T-cell (primary cell): ENCODE data around the gene ZC3H7B. TPM values are rescaled to one million over a fixed set of nuclear protein-coding genes. Genes with fewer than 3 reads are reported as not detected.

Experiments used
- ATAC-seq, 4 experiments: fragments of 200-7000 bp in 3 of 4; fragments of 150-1000 bp in 1 of 4; cut with Tn5 transposase; replicated peaks in 1 of 4; 1 replicate in 3 of 4; 2 replicates in 1 of 4; pipeline ENCODE4 v1.10.0; 2021; ENCODE audit warnings: moderate library complexity in 3 of 4, mild to moderate bottlenecking in 2 of 4, moderate number of reproducible peaks in 1 of 4
- CTCF ChIA-PET, 2 donors: fragments of 300-600 bp; sonication (Branson Sonifier 250); formaldehyde crosslinking; loops; one replicate each; lab custom pipeline; 2022; ENCODE audit warnings: antibody characterized with exemption in 2 of 2; lab: Charles Lee
- POLR2A ChIA-PET, 2 donors: fragments of 300-600 bp; sonication (Branson Sonifier 250); formaldehyde crosslinking; loops; one replicate each; lab custom pipeline; 2022; ENCODE audit warnings: antibody characterized with exemption in 2 of 2; lab: Charles Lee
- DNase-seq, 35 experiments: peaks; one replicate each; pipeline versions ENCODE4 v3.0.0 to v3.0.0-alpha.2; 2013 to 2023
- H3K27ac ChIP-seq: one replicate; pipeline ENCODE4 v1.5.1; 2013; ENCODE audit warnings: low read length
- H3K27me3 ChIP-seq, 2 experiments: replicated peaks in 1 of 2; 1 replicate in 1 of 2; 2 replicates in 1 of 2; pipeline versions ENCODE4 v1.6.1 to v1.7.0; 2013; ENCODE audit warnings: low read length in 1 of 2, mixed read lengths in 1 of 2; ENCODE audit not compliant: control insufficient read depth in 2 of 2, insufficient read depth in 2 of 2; ENCODE audit errors: extremely low read depth in 1 of 2
- H3K36me3 ChIP-seq, 2 donors: 1 replicate in 1 of 2; 2 replicates in 1 of 2; pipeline versions ENCODE4 v1.6.1 to v1.7.0; 2013; ENCODE audit warnings: low read length in 1 of 2; ENCODE audit not compliant: control insufficient read depth in 2 of 2, insufficient read depth in 1 of 2; ENCODE audit errors: extremely low read depth in 1 of 2
- H3K4me1 ChIP-seq, 2 experiments: 1 replicate in 1 of 2; 2 replicates in 1 of 2; pipeline versions ENCODE4 v1.6.1 to v1.7.0; 2013; ENCODE audit warnings: low read length in 2 of 2, mixed read lengths in 1 of 2; ENCODE audit not compliant: insufficient read depth in 2 of 2, control insufficient read depth in 1 of 2; ENCODE audit errors: extremely low read depth in 1 of 2
- H3K4me3 ChIP-seq, 2 donors: 1 replicate in 1 of 2; 2 replicates in 1 of 2; pipeline versions ENCODE4 v1.5.1 to v1.7.0; 2013; ENCODE audit warnings: mild to moderate bottlenecking in 2 of 2, low read length in 1 of 2, moderate library complexity in 1 of 2; ENCODE audit not compliant: control insufficient read depth in 1 of 2; ENCODE audit errors: extremely low read depth in 1 of 2
- H3K9me3 ChIP-seq: 2 replicates; pipeline ENCODE4 v1.7.0; 2013
- H3K27ac Mint-ChIP-seq, 2 donors: one replicate each; pipeline ENCODE4 v1.8.0; 2020 to 2021; ENCODE audit warnings: mild to moderate bottlenecking in 2 of 2, mixed read lengths in 2 of 2
- H3K27me3 Mint-ChIP-seq, 2 donors: one replicate each; pipeline ENCODE4 v1.8.0; 2021 to 2022; ENCODE audit warnings: mixed read lengths in 2 of 2
- H3K36me3 Mint-ChIP-seq: one replicate; pipeline ENCODE4 v1.8.0; 2021; ENCODE audit warnings: mixed read lengths
- H3K4me1 Mint-ChIP-seq, 3 donors: one replicate each; pipeline ENCODE4 v1.8.0; 2020 to 2022; ENCODE audit warnings: mixed read lengths in 3 of 3, mild to moderate bottlenecking in 1 of 3
- H3K4me3 Mint-ChIP-seq, 3 donors: one replicate each; pipeline ENCODE4 v1.8.0; 2020 to 2022; ENCODE audit warnings: mild to moderate bottlenecking in 3 of 3, mixed read lengths in 3 of 3, moderate library complexity in 3 of 3
- H3K9me3 Mint-ChIP-seq, 3 donors: one replicate each; pipeline ENCODE4 v1.8.0; 2020 to 2022; ENCODE audit warnings: mixed read lengths in 3 of 3
- WGBS: methylation state at CpG from one replicate; pipeline ENCODE4 v1.1.5; 2013; ENCODE audit warnings: missing lambda C conversion rate; ENCODE audit not compliant: insufficient coverage; 5-methylcytosine and 5-hydroxymethylcytosine counted together
- total RNA-seq, 35 experiments: library from RNA in 6 of 35; stranded (reverse) in 6 of 35; fragments of 120-200 nt in 1 of 35; gene quantifications; one replicate each; pipeline versions ENCODE4 v1.2.1 to v1.2.4 and lab custom pipeline; 2013 to 2026

Gene ZC3H7B
- total RNA-seq, 5 donors from 2014 or later (not counting 1 experiment from before 2014, with no cell fraction given), result 38.5 to 50.3 (median 47.9) TPM

GRCh38 chr22:41344189-41344788 is 43.0 kb downstream of the ZC3H7B start:
- Mint-ChIP-seq H3K4me3 (no peak overlapping the region), H3K27me3 (no peaks in the 10 kb centered on the region), H3K27ac (no peak overlapping the region), H3K4me1 (no peaks in the 10 kb centered on the region), H3K9me3 (no peaks in the 10 kb centered on the region), H3K36me3 (peaks cover 29% of the 10 kb centered on the region)
- H3K4me1 ChIP-seq, result no peaks in the 10 kb centered on the region
- no peak overlapping the region for H3K4me3 ChIP-seq
- POLR2A ChIA-PET, result no interaction called here
- CTCF ChIA-PET, result no interaction called here
- H3K27me3 ChIP-seq, result no peaks in the 10 kb centered on the region
- no peaks in the 10 kb centered on the region for H3K9me3 ChIP-seq
- 97% methylated on average over 7 of the region's 11 CpGs for WGBS
- no peak overlapping the region for H3K27ac ChIP-seq
- ATAC-seq, result no peak
- peaks cover 34 to 86% of the 10 kb centered on the region in 2 donors for H3K36me3 ChIP-seq
- DNase-seq, result no peak

- Mint-ChIP-seq H3K27ac (no peak overlapping the region), H3K4me3 (no peak overlapping the region), H3K9me3 (no peaks in the 10 kb centered on the region), H3K27me3 (no peaks in the 10 kb centered on the region), H3K36me3 (peaks cover 33% of the 10 kb centered on the region), H3K4me1 (no peaks in the 10 kb centered on the region)
- Histone ChIP-seq H3K27ac (no peak overlapping the region), H3K27me3 (no peaks in the 10 kb centered on the region), H3K4me3 (no peak overlapping the region), H3K9me3 (no peaks in the 10 kb centered on the region), H3K36me3 (peaks cover 30 to 88% of the 10 kb centered on the region in 2 donors), H3K4me1 (no peaks in the 10 kb centered on the region)
- CTCF ChIA-PET, result no interaction called here
- WGBS, result 97% methylated on average over 24 of the region's 24 CpGs
- POLR2A ChIA-PET, result no interaction called here
- ATAC-seq (no peak), DNase-seq (no peak)
Observed at GRCh38 chr22:41345807-41346335, 44.5 kb downstream of the ZC3H7B start.

- no peaks in the 10 kb centered on the region for H3K9me3 Mint-ChIP-seq
- no peaks in the 10 kb centered on the region for H3K4me1 ChIP-seq
- H3K27me3 Mint-ChIP-seq, result no peaks in the 10 kb centered on the region
- H3K27me3 ChIP-seq, result no peaks in the 10 kb centered on the region
- no peak overlapping the region for H3K27ac Mint-ChIP-seq
- peaks cover 39% of the 10 kb centered on the region for H3K36me3 Mint-ChIP-seq
- 99% methylated on average over 12 of the region's 18 CpGs for WGBS
- H3K4me1 Mint-ChIP-seq, result no peaks in the 10 kb centered on the region
- H3K36me3 ChIP-seq, result peaks cover 32 to 93% of the 10 kb centered on the region in 2 donors
- DNase-seq, result no peak
- H3K27ac ChIP-seq, result no peak overlapping the region
- ATAC-seq, result no peak
- H3K4me3 ChIP-seq, result no peak overlapping the region
- ChIA-PET POLR2A (no interaction called here), CTCF (interaction anchor here in 1 of 2 donors (0.6 kb wide), 2 partner anchors 246 to 1048 kb away, joined by 5 to 7 read pairs; no protein-coding TSS in a partner anchor)
- H3K4me3 Mint-ChIP-seq, result no peak overlapping the region
- H3K9me3 ChIP-seq, result no peaks in the 10 kb centered on the region
Observed at GRCh38 chr22:41347066-41347859, 45.9 kb downstream of the ZC3H7B start.

GRCh38 chr22:41348964-41349484 is 47.7 kb downstream of the ZC3H7B start:
- DNase-seq, result no peak
- Mint-ChIP-seq H3K4me3 (no peak overlapping the region), H3K4me1 (no peaks in the 10 kb centered on the region), H3K36me3 (peaks cover 46% of the 10 kb centered on the region), H3K27me3 (no peaks in the 10 kb centered on the region), H3K9me3 (no peaks in the 10 kb centered on the region), H3K27ac (no peak overlapping the region)
- Histone ChIP-seq H3K36me3 (peaks cover 42 to 91% of the 10 kb centered on the region in 2 donors), H3K27me3 (no peaks in the 10 kb centered on the region), H3K27ac (no peak overlapping the region), H3K4me1 (no peaks in the 10 kb centered on the region), H3K9me3 (no peaks in the 10 kb centered on the region), H3K4me3 (no peak overlapping the region)
- CTCF ChIA-PET, result interaction anchor here in 1 of 2 donors (0.5 kb wide), 1 partner anchor 525 kb away, joined by 13 read pairs; no protein-coding TSS in a partner anchor
- POLR2A ChIA-PET, result no interaction called here
- ATAC-seq, result no peak
- 97% methylated on average over 21 of the region's 22 CpGs for WGBS

- Mint-ChIP-seq H3K9me3 (no peaks in the 10 kb centered on the region), H3K4me3 (no peak overlapping the region), H3K27me3 (no peaks in the 10 kb centered on the region), H3K27ac (no peak overlapping the region), H3K4me1 (no peaks in the 10 kb centered on the region), H3K36me3 (peaks cover 45% of the 10 kb centered on the region)
- ATAC-seq (no peak), DNase-seq (no peak)
- no peak overlapping the region for H3K4me3 ChIP-seq
- POLR2A ChIA-PET, result no interaction called here
- no peaks in the 10 kb centered on the region for H3K27me3 ChIP-seq
- 98% methylated on average over 4 of the region's 4 CpGs for WGBS
- H3K27ac ChIP-seq, result no peak overlapping the region
- CTCF ChIA-PET, result no interaction called here
- H3K4me1 ChIP-seq, result no peaks in the 10 kb centered on the region
- H3K9me3 ChIP-seq, result no peaks in the 10 kb centered on the region
- H3K36me3 ChIP-seq, result peaks cover 45 to 91% of the 10 kb centered on the region in 2 donors
Observed at GRCh38 chr22:41350087-41350486, 48.8 kb downstream of the ZC3H7B start.

- Histone ChIP-seq H3K36me3 (peaks cover 46 to 92% of the 10 kb centered on the region in 2 donors), H3K9me3 (no peaks in the 10 kb centered on the region), H3K4me3 (no peak overlapping the region), H3K27ac (no peak overlapping the region), H3K27me3 (no peaks in the 10 kb centered on the region), H3K4me1 (no peaks in the 10 kb centered on the region)
- no peak for ATAC-seq
- POLR2A ChIA-PET, result no interaction called here
- 97% methylated on average over 4 of the region's 5 CpGs for WGBS
- Mint-ChIP-seq H3K4me1 (no peaks in the 10 kb centered on the region), H3K27ac (no peak overlapping the region), H3K9me3 (no peaks in the 10 kb centered on the region), H3K4me3 (no peak overlapping the region), H3K27me3 (no peaks in the 10 kb centered on the region), H3K36me3 (peaks cover 44% of the 10 kb centered on the region)
- DNase-seq, result no peak
- CTCF ChIA-PET, result no interaction called here
Observed at GRCh38 chr22:41351011-41351410, 49.7 kb downstream of the ZC3H7B start.
